ENCODE data around the gene CTXN1.

The CTXN1 gene

GRCh38 chr19:7916103-7916954, 9.6 kb downstream of the CTXN1 start:
- no peaks in the 10 kb centered on the region for H3K9me3 ChIP-seq (ENCODE audit: control insufficient read depth, low read depth, low read length)
- peaks cover 8% of the 10 kb centered on the region for H3K4me1 ChIP-seq (ENCODE audit: control insufficient read depth, low read depth, low read length)
- peaks cover 9% of the 10 kb centered on the region for H3K36me3 ChIP-seq (ENCODE audit: control insufficient read depth, low read depth, low read length)
- H3K27me3 ChIP-seq (ENCODE audit: control insufficient read depth, insufficient read depth, low read length) = peaks cover 61% of the 10 kb centered on the region
- H3K9ac ChIP-seq (ENCODE audit: low read length) = no peak overlapping the region
- H3K27ac ChIP-seq (ENCODE audit: low read length) = no peak overlapping the region
- H3K4me3 ChIP-seq (ENCODE audit: low read length) = peak overlapping the region; percentile 47

- Histone ChIP-seq H3K9me3 (ENCODE audit: control insufficient read depth, low read depth, low read length) (no peaks in the 10 kb centered on the region), H3K9ac (ENCODE audit: low read length) (no peak overlapping the region), H3K36me3 (ENCODE audit: control insufficient read depth, low read depth, low read length) (peaks cover 13% of the 10 kb centered on the region), H3K27me3 (ENCODE audit: control insufficient read depth, insufficient read depth, low read length) (peaks cover 61% of the 10 kb centered on the region), H3K27ac (ENCODE audit: low read length) (no peak overlapping the region), H3K4me1 (ENCODE audit: control insufficient read depth, low read depth, low read length) (peaks cover 6% of the 10 kb centered on the region), H3K4me3 (ENCODE audit: low read length) (peak overlapping the region; percentile 47)
Measured at GRCh38 chr19:7915250-7916102, 10.5 kb downstream of the CTXN1 start.

- peaks cover 16% of the 10 kb centered on the region for H3K36me3 ChIP-seq (ENCODE audit: control insufficient read depth, low read depth, low read length)
- no peaks in the 10 kb centered on the region for H3K9me3 ChIP-seq (ENCODE audit: control insufficient read depth, low read depth, low read length)
- H3K4me3 ChIP-seq (ENCODE audit: low read length) = no peak within 1 kb of the TSS
- H3K4me1 ChIP-seq (ENCODE audit: control insufficient read depth, low read depth, low read length) = peaks cover 2% of the 10 kb centered on the region
- no peak within 1 kb of the TSS for H3K27ac ChIP-seq (ENCODE audit: low read length)
- peaks cover 60% of the 10 kb centered on the region for H3K27me3 ChIP-seq (ENCODE audit: control insufficient read depth, insufficient read depth, low read length)
- H3K9ac ChIP-seq (ENCODE audit: low read length) = no peak within 1 kb of the TSS
Measured at GRCh38 chr19:7914598-7915045, 11.3 kb downstream of the CTXN1 start, which contains the start of gene TGFBR3L. TGFBR3L (plus strand) TSS chr19:7914830.

- Histone ChIP-seq H3K9ac (ENCODE audit: low read length) (no peak overlapping the region), H3K27me3 (ENCODE audit: control insufficient read depth, insufficient read depth, low read length) (peaks cover 54% of the 10 kb centered on the region), H3K27ac (ENCODE audit: low read length) (no peak overlapping the region), H3K4me3 (ENCODE audit: low read length) (no peak overlapping the region), H3K36me3 (ENCODE audit: control insufficient read depth, low read depth, low read length) (peaks cover 16% of the 10 kb centered on the region), H3K4me1 (ENCODE audit: control insufficient read depth, low read depth, low read length) (no peaks in the 10 kb centered on the region), H3K9me3 (ENCODE audit: control insufficient read depth, low read depth, low read length) (no peaks in the 10 kb centered on the region)
Measured at GRCh38 chr19:7914099-7914498, 11.8 kb downstream of the CTXN1 start.

- H3K4me3 ChIP-seq (ENCODE audit: low read length) = no peak overlapping the region
- H3K27ac ChIP-seq (ENCODE audit: low read length) = no peak overlapping the region
- H3K9me3 ChIP-seq (ENCODE audit: control insufficient read depth, low read depth, low read length) = no peaks in the 10 kb centered on the region
- H3K9ac ChIP-seq (ENCODE audit: low read length) = no peak overlapping the region
- peaks cover 16% of the 10 kb centered on the region for H3K36me3 ChIP-seq (ENCODE audit: control insufficient read depth, low read depth, low read length)
- peaks cover 50% of the 10 kb centered on the region for H3K27me3 ChIP-seq (ENCODE audit: control insufficient read depth, insufficient read depth, low read length)
- no peaks in the 10 kb centered on the region for H3K4me1 ChIP-seq (ENCODE audit: control insufficient read depth, low read depth, low read length)
Measured at GRCh38 chr19:7913652-7914051, 12.3 kb downstream of the CTXN1 start.

GRCh38 chr19:7912697-7913564, 13.0 kb downstream of the CTXN1 start:
- Histone ChIP-seq H3K9me3 (ENCODE audit: control insufficient read depth, low read depth, low read length) (no peaks in the 10 kb centered on the region), H3K27me3 (ENCODE audit: control insufficient read depth, insufficient read depth, low read length) (peaks cover 43% of the 10 kb centered on the region), H3K27ac (ENCODE audit: low read length) (no peak overlapping the region), H3K4me1 (ENCODE audit: control insufficient read depth, low read depth, low read length) (no peaks in the 10 kb centered on the region), H3K4me3 (ENCODE audit: low read length) (no peak overlapping the region), H3K9ac (ENCODE audit: low read length) (no peak overlapping the region), H3K36me3 (ENCODE audit: control insufficient read depth, low read depth, low read length) (peaks cover 16% of the 10 kb centered on the region)

GRCh38 chr19:7912144-7912696, 13.7 kb downstream of the CTXN1 start:
- Histone ChIP-seq H3K9me3 (ENCODE audit: control insufficient read depth, low read depth, low read length) (no peaks in the 10 kb centered on the region), H3K27ac (ENCODE audit: low read length) (no peak overlapping the region), H3K9ac (ENCODE audit: low read length) (no peak overlapping the region), H3K4me1 (ENCODE audit: control insufficient read depth, low read depth, low read length) (no peaks in the 10 kb centered on the region), H3K27me3 (ENCODE audit: control insufficient read depth, insufficient read depth, low read length) (peaks cover 36% of the 10 kb centered on the region), H3K4me3 (ENCODE audit: low read length) (no peak overlapping the region), H3K36me3 (ENCODE audit: control insufficient read depth, low read depth, low read length) (peaks cover 16% of the 10 kb centered on the region)

- Histone ChIP-seq H3K9me3 (ENCODE audit: control insufficient read depth, low read depth, low read length) (no peaks in the 10 kb centered on the region), H3K9ac (ENCODE audit: low read length) (no peak overlapping the region), H3K4me1 (ENCODE audit: control insufficient read depth, low read depth, low read length) (no peaks in the 10 kb centered on the region), H3K4me3 (ENCODE audit: low read length) (no peak overlapping the region), H3K27ac (ENCODE audit: low read length) (no peak overlapping the region), H3K36me3 (ENCODE audit: control insufficient read depth, low read depth, low read length) (peaks cover 16% of the 10 kb centered on the region), H3K27me3 (ENCODE audit: control insufficient read depth, insufficient read depth, low read length) (peaks cover 30% of the 10 kb centered on the region)
Measured at GRCh38 chr19:7911508-7912143, 14.3 kb downstream of the CTXN1 start.

- Histone ChIP-seq H3K36me3 (ENCODE audit: control insufficient read depth, low read depth, low read length) (peaks cover 16% of the 10 kb centered on the region), H3K9ac (ENCODE audit: low read length) (no peak overlapping the region), H3K27me3 (ENCODE audit: control insufficient read depth, insufficient read depth, low read length) (peaks cover 19% of the 10 kb centered on the region), H3K9me3 (ENCODE audit: control insufficient read depth, low read depth, low read length) (no peaks in the 10 kb centered on the region), H3K4me1 (ENCODE audit: control insufficient read depth, low read depth, low read length) (no peaks in the 10 kb centered on the region), H3K27ac (ENCODE audit: low read length) (no peak overlapping the region), H3K4me3 (ENCODE audit: low read length) (no peak overlapping the region)
Measured at GRCh38 chr19:7910321-7911161, 15.4 kb downstream of the CTXN1 start.
